ENCODE results near the gene NPPB. TPM values are rescaled to one million over a fixed set of nuclear protein-coding genes. Genes with fewer than 3 reads are reported as not detected.

Gene NPPB
- total RNA-seq, 2 experiments from 2014 or later: not detected

DNA sequence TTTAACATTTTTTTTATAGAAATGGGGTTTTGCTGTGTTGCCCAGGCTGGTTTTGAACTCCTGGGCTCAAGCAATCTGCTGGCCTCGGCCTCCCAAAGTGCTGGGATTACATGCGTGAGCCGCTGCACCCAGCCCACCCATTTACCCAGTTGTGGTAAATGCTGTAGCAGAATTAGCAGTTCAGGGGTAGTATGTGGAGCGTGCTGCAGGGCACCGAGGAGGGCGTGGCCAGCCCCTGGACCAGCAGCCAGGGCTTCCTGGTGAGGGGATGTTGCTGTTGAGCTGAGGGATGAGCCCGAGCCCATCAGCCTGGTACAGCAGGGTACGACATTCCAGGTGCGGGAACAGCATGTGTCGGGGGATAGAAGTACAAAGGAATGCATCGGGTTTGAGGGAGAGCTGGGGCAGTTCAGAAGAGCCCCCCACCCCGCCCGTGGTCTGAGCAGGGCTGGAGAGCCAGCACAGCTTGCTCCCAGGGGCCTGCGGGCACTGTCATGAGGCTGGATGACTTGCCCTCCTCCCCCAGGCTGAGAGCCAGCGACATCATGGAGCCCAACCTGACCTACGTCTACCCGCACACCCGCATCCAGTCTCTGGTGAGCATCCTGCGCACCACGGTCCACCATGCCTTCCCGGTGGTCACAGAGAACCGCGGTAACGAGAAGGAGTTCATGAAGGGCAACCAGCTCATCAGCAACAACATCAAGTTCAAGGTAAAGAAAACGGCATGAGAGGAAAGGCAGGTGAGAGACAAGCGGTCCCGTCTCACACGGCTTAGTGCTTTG, 23.1 kb downstream of the NPPB start:
- CTCF ChIA-PET (ENCODE audit: unreplicated experiment): no interaction called here
- Histone ChIP-seq H3K4me1 (ENCODE audit: insufficient read depth, low read length, poor library complexity, severe bottlenecking) (peaks cover under 1% of the 10 kb centered on the region), H3K4me3 (ENCODE audit: low read depth, low read length, poor library complexity, severe bottlenecking) (no peak overlapping the region), H3K36me3 (ENCODE audit: insufficient read depth, low read length) (peaks cover 96% of the 10 kb centered on the region), H2AFZ (ENCODE audit: low read length) (no peak overlapping the region), H3K27ac (ENCODE audit: low read depth, low read length, poor library complexity, severe bottlenecking) (no peak overlapping the region), H3K9me2 (ENCODE audit: insufficient read depth, low read length) (no peaks in the 10 kb centered on the region), H3K9me3 (ENCODE audit: low read length) (no peaks in the 10 kb centered on the region), H4K20me1 (ENCODE audit: insufficient read depth, low read length) (no peaks in the 10 kb centered on the region), H3K79me2 (ENCODE audit: insufficient read depth, low read depth, low read length) (no peaks in the 10 kb centered on the region), H3K4me2 (ENCODE audit: low read length) (no peak overlapping the region)
- BruUV-seq (replicated peaks): no TSS peak
- POLR2A ChIA-PET: interaction anchor here (0.6 kb wide), 1 partner anchor 52 kb away, joined by 4 read pairs; no protein-coding TSS in a partner anchor
- TF ChIP-seq EZH2phosphoT487 (IDR thresholded peaks at IDR 0.05; ENCODE audit: borderline replicate concordance, low read depth, low read length) (no peak), CTCF (conservative IDR thresholded peaks at IDR 0.05; ENCODE audit: low read length) (no peak)
- intact Hi-C loops (cut with micrococcal nuclease; ENCODE audit: unreplicated experiment): no loop called here
- no peak for DNase-seq (ENCODE audit: low spot score)

DNA sequence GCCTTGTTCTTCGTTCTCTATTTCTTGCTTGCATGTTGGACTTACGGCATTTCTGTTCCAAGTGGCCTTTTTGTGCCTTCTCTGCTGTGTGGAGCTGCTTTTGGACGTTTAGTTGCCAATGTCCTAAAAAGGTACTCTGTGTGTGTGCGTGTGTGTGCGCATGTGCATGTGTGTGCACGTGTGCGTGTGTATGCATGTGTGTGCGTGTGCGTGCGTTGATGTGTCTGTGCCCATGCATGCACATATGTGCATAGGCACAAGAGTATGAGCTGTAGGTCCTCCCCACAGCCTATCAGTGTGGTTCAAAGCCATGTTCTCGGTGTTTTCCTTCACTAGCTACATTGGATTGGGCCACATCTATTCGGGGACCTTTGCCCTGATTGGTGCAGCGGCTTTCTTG, 24.8 kb downstream of the NPPB start:
- BruUV-seq (replicated peaks): no TSS peak
- H3K4me3 ChIP-seq (ENCODE audit: low read depth, low read length, poor library complexity, severe bottlenecking): no peak overlapping the region
- no peaks in the 10 kb centered on the region for H3K79me2 ChIP-seq (ENCODE audit: insufficient read depth, low read depth, low read length)
- TF ChIP-seq CTCF (conservative IDR thresholded peaks at IDR 0.05; ENCODE audit: low read length) (no peak), EZH2phosphoT487 (IDR thresholded peaks at IDR 0.05; ENCODE audit: borderline replicate concordance, low read depth, low read length) (no peak)
- H3K4me2 ChIP-seq (ENCODE audit: low read length): no peak overlapping the region
- ChIA-PET POLR2A (no interaction called here), CTCF (ENCODE audit: unreplicated experiment) (no interaction called here)
- no peaks in the 10 kb centered on the region for H3K9me3 ChIP-seq (ENCODE audit: low read length)
- H2AFZ ChIP-seq (ENCODE audit: low read length): no peak overlapping the region
- H4K20me1 ChIP-seq (ENCODE audit: insufficient read depth, low read length): no peaks in the 10 kb centered on the region
- H3K4me1 ChIP-seq (ENCODE audit: insufficient read depth, low read length, poor library complexity, severe bottlenecking): no peaks in the 10 kb centered on the region
- intact Hi-C loops (cut with micrococcal nuclease; ENCODE audit: unreplicated experiment): no loop called here
- peaks cover 95% of the 10 kb centered on the region for H3K36me3 ChIP-seq (ENCODE audit: insufficient read depth, low read length)
- DNase-seq (ENCODE audit: low spot score): no peak
- H3K27ac ChIP-seq (ENCODE audit: low read depth, low read length, poor library complexity, severe bottlenecking): no peak overlapping the region
- H3K9me2 ChIP-seq (ENCODE audit: insufficient read depth, low read length): no peaks in the 10 kb centered on the region

- H2AFZ ChIP-seq (ENCODE audit: low read length): no peak overlapping the region
- H3K4me2 ChIP-seq (ENCODE audit: low read length): no peak overlapping the region
- intact Hi-C loops (cut with micrococcal nuclease; ENCODE audit: unreplicated experiment): no loop called here
- H3K9me3 ChIP-seq (ENCODE audit: low read length): no peaks in the 10 kb centered on the region
- no peak for TF ChIP-seq CTCF (conservative IDR thresholded peaks at IDR 0.05; ENCODE audit: low read length)
- TF ChIP-seq EZH2phosphoT487 (IDR thresholded peaks at IDR 0.05; ENCODE audit: borderline replicate concordance, low read depth, low read length): no peak
- no peak overlapping the region for H3K4me3 ChIP-seq (ENCODE audit: low read depth, low read length, poor library complexity, severe bottlenecking)
- no peak for DNase-seq (ENCODE audit: low spot score)
- H3K79me2 ChIP-seq (ENCODE audit: insufficient read depth, low read depth, low read length): no peaks in the 10 kb centered on the region
- no TSS peak for BruUV-seq (replicated peaks)
- peaks cover 95% of the 10 kb centered on the region for H3K36me3 ChIP-seq (ENCODE audit: insufficient read depth, low read length)
- no peaks in the 10 kb centered on the region for H4K20me1 ChIP-seq (ENCODE audit: insufficient read depth, low read length)
- no peaks in the 10 kb centered on the region for H3K9me2 ChIP-seq (ENCODE audit: insufficient read depth, low read length)
- no peaks in the 10 kb centered on the region for H3K4me1 ChIP-seq (ENCODE audit: insufficient read depth, low read length, poor library complexity, severe bottlenecking)
- POLR2A ChIA-PET: no interaction called here
- CTCF ChIA-PET (ENCODE audit: unreplicated experiment): no interaction called here
- no peak overlapping the region for H3K27ac ChIP-seq (ENCODE audit: low read depth, low read length, poor library complexity, severe bottlenecking)
Measured at GRCh38 chr1:11833497-11833896, 25.2 kb downstream of the NPPB start.

All from OCI-LY7 (cell line).